Measurements from ENCODE around the gene IGSF21.

Gene IGSF21

GRCh38 chr1:18192182-18192581 lies 84.6 kb downstream of the IGSF21 start:
- POLR2A ChIA-PET (ENCODE audit: low non-redundant PET): no interaction called here
- no peak for DNase-seq (ENCODE audit: low spot score)
- H3K27ac ChIP-seq: no peak overlapping the region
- CTCF ChIA-PET: no interaction called here
- TF ChIP-seq CTCF (conservative IDR thresholded peaks at IDR 0.05; ENCODE audit: low read depth): no peak

- ChIA-PET POLR2A (ENCODE audit: low non-redundant PET) (no interaction called here), CTCF (interaction anchor here (0.6 kb wide), 1 partner anchor 42 kb away, joined by 3 read pairs; no protein-coding TSS in a partner anchor)
- no peak for TF ChIP-seq CTCF (conservative IDR thresholded peaks at IDR 0.05; ENCODE audit: low read depth)
- no peak for DNase-seq (ENCODE audit: low spot score)
- no peak overlapping the region for H3K27ac ChIP-seq
Measured at GRCh38 chr1:18192974-18193373, 85.4 kb downstream of the IGSF21 start.

GRCh38 chr1:18197299-18197698 lies 89.7 kb downstream of the IGSF21 start:
- H3K27ac ChIP-seq: no peak overlapping the region
- POLR2A ChIA-PET (ENCODE audit: low non-redundant PET): no interaction called here
- no peak for DNase-seq (ENCODE audit: low spot score)
- CTCF ChIA-PET: interaction anchor here (0.6 to 0.7 kb wide), 2 partner anchors 153 to 234 kb away, joined by 3 read pairs; no protein-coding TSS in a partner anchor
- TF ChIP-seq CTCF (conservative IDR thresholded peaks at IDR 0.05; ENCODE audit: low read depth): no peak

- no peak for TF ChIP-seq CTCF (conservative IDR thresholded peaks at IDR 0.05; ENCODE audit: low read depth)
- no peak for DNase-seq (ENCODE audit: low spot score)
- H3K27ac ChIP-seq: no peak overlapping the region
- ChIA-PET CTCF (interaction anchor here (0.6 to 0.7 kb wide), 2 partner anchors 19 to 275 kb away, joined by 3 to 4 read pairs; no protein-coding TSS in a partner anchor), POLR2A (ENCODE audit: low non-redundant PET) (no interaction called here)
Measured at GRCh38 chr1:18198260-18198659, 90.7 kb downstream of the IGSF21 start.

- POLR2A ChIA-PET (ENCODE audit: low non-redundant PET): no interaction called here
- CTCF ChIA-PET: no interaction called here
- TF ChIP-seq CTCF (conservative IDR thresholded peaks at IDR 0.05; ENCODE audit: low read depth): no peak
- H3K27ac ChIP-seq: no peak overlapping the region
- DNase-seq (ENCODE audit: low spot score): no peak
Measured at GRCh38 chr1:18199462-18199861, 91.9 kb downstream of the IGSF21 start.

GRCh38 chr1:18200136-18200717 lies 92.6 kb downstream of the IGSF21 start:
- no peak for TF ChIP-seq CTCF (conservative IDR thresholded peaks at IDR 0.05; ENCODE audit: low read depth)
- CTCF ChIA-PET: no interaction called here
- H3K27ac ChIP-seq: no peak overlapping the region
- no peak for DNase-seq (ENCODE audit: low spot score)
- POLR2A ChIA-PET (ENCODE audit: low non-redundant PET): no interaction called here
